Suprapubic skin (tissue), 3 donors: Measurements from ENCODE around the gene ICE1.

Experiments
- CTCF ChIP-seq, 2 donors: fragments of 200-600 bp in 1 of 2; fragments of 450-650 bp in 1 of 2; sonication (generic) in 1 of 2; IDR thresholded peaks; one replicate each; pipeline ENCODE4 v1.5.1; 2016 to 2019; ENCODE audit warnings: antibody characterized with exemption in 2 of 2, mild to moderate bottlenecking in 1 of 2, moderate library complexity in 1 of 2
- POLR2A ChIP-seq, 2 donors: fragments of 450-650 bp; IDR thresholded peaks; one replicate each; pipeline ENCODE4 v1.6.1; 2017; ENCODE audit warnings: antibody characterized with exemption in 2 of 2, mild to moderate bottlenecking in 2 of 2, moderate library complexity in 2 of 2

- TF ChIP-seq CTCF (IDR thresholded peaks at IDR 0.05): no peak
- no peak for TF ChIP-seq POLR2A (IDR thresholded peaks at IDR 0.05)
Observed at GRCh38 chr5:5483880-5484598, 61.6 kb downstream of the ICE1 start.
